Neural crest cell (in vitro differentiated cells): ENCODE measurements around the gene PGAP1. TPM values are rescaled to one million over a fixed set of nuclear protein-coding genes. Genes with fewer than 3 reads are reported as not detected.

Experiments used
- DNase-seq: peaks from one replicate; pipeline ENCODE4 v3.0.0; 2021; ENCODE audit warnings: low read depth, mixed read lengths, low spot score
- H3K27ac Mint-ChIP-seq: one replicate; pipeline ENCODE4 v1.8.0; 2021; ENCODE audit warnings: mild to moderate bottlenecking, mixed read lengths; ENCODE audit not compliant: unreplicated experiment
- H3K27me3 Mint-ChIP-seq: 2 replicates; pipeline ENCODE4 v1.8.0; 2021; ENCODE audit warnings: low read depth, mild to moderate bottlenecking, mixed read lengths
- H3K36me3 Mint-ChIP-seq: 2 replicates; pipeline ENCODE4 v1.8.0; 2021; ENCODE audit warnings: low read depth, mild to moderate bottlenecking, mixed read lengths
- H3K4me1 Mint-ChIP-seq: 2 replicates; pipeline ENCODE4 v1.8.0; 2021; ENCODE audit warnings: mixed read lengths
- H3K4me3 Mint-ChIP-seq: one replicate; pipeline ENCODE4 v1.8.0; 2021; ENCODE audit warnings: mild to moderate bottlenecking, mixed read lengths
- H3K9me3 Mint-ChIP-seq: 2 replicates; pipeline ENCODE4 v1.8.0; 2021; ENCODE audit warnings: mixed read lengths
- total RNA-seq: library from RNA; stranded (reverse); gene quantifications from 2 replicates; pipeline ENCODE4 v1.2.1, GENCODE V29; 2021
- TF ChIP-seq, protein P1 (sequence below): fragments of 200-600 bp; sonication (generic); conservative IDR thresholded peaks from 2 replicates; pipeline ENCODE4 v1.5.0; 2021; ENCODE audit warnings: antibody characterized with exemption, mild to moderate bottlenecking

PGAP1 gene
- total RNA-seq, 1 donor from 2014 or later: 48.2 TPM

DNA sequence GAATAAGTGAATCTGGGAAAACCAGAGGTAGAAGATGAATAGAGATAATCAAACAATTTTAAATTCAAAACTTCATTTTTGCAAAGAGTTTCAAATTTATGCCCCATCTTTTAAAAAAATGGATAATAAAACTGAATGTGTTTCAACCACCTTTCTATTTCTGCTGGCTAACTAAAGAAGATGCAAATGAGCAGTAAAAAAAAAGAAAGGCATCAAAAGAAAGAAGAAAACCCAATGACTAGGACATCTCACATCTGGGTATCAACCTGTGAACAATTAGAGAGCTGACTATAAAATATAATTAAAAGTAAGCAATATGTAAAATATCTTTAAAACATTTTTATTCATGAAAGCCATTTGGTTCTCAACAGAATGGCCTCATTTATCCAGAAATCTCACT lies 2.5 kb downstream of the PGAP1 start:
- no peak for DNase-seq
- peaks cover under 1% of the 10 kb centered on the region for H3K9me3 Mint-ChIP-seq
- H3K36me3 Mint-ChIP-seq: peaks cover 11% of the 10 kb centered on the region
- H3K27me3 Mint-ChIP-seq: peaks cover 3% of the 10 kb centered on the region
- TF ChIP-seq, protein P1, sequence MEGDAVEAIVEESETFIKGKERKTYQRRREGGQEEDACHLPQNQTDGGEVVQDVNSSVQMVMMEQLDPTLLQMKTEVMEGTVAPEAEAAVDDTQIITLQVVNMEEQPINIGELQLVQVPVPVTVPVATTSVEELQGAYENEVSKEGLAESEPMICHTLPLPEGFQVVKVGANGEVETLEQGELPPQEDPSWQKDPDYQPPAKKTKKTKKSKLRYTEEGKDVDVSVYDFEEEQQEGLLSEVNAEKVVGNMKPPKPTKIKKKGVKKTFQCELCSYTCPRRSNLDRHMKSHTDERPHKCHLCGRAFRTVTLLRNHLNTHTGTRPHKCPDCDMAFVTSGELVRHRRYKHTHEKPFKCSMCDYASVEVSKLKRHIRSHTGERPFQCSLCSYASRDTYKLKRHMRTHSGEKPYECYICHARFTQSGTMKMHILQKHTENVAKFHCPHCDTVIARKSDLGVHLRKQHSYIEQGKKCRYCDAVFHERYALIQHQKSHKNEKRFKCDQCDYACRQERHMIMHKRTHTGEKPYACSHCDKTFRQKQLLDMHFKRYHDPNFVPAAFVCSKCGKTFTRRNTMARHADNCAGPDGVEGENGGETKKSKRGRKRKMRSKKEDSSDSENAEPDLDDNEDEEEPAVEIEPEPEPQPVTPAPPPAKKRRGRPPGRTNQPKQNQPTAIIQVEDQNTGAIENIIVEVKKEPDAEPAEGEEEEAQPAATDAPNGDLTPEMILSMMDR: no peak
- H3K27ac Mint-ChIP-seq: no peak overlapping the region
- peak overlapping the region; percentile 100 for H3K4me3 Mint-ChIP-seq
- peaks cover 55% of the 10 kb centered on the region for H3K4me1 Mint-ChIP-seq

DNA sequence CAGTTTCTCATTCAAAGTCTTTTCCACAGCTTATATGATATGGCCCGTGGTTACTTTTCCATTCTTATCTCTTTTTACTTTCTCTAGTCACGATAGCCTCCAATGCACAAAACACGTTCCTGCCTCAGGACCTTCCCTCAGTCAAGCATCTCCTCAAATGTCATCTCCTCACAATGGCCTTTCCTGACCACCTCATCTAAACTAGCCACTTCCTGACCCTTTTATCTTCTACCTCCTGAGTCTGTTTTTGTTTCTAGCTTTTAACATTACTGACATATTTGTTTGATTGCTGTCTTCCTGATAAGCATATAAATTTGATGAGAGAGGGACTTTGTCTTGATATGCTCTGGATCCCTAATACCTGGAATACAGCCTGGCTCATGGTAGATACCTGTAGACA lies 7.6 kb downstream of the PGAP1 start:
- H3K4me3 Mint-ChIP-seq: no peak overlapping the region
- TF ChIP-seq, protein P1: no peak
- peaks cover 6% of the 10 kb centered on the region for H3K9me3 Mint-ChIP-seq
- peaks cover 24% of the 10 kb centered on the region for H3K4me1 Mint-ChIP-seq
- no peaks in the 10 kb centered on the region for H3K27me3 Mint-ChIP-seq
- peaks cover 37% of the 10 kb centered on the region for H3K36me3 Mint-ChIP-seq
- no peak overlapping the region for H3K27ac Mint-ChIP-seq
- DNase-seq: no peak

DNA sequence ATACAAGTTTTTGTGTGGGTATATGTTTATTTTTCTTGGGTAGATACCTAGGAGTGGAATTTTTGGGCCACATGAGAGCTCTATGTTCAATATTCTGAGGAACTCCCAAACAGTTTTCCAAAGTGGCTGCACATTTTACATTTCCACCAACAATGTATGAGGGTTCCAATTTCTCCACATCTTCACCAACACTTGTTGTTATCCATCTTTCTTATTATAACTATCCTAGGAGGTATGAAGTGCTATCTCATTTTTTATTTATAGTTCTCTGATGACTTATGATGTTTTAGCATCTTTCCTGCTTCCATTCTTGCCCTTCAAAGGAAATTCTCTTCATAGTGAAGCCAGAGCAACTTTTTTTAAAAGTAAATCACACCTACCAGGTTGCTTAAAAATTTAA lies 8.7 kb downstream of the PGAP1 start:
- Mint-ChIP-seq H3K4me1 (peaks cover 13% of the 10 kb centered on the region), H3K36me3 (peaks cover 47% of the 10 kb centered on the region)

DNA sequence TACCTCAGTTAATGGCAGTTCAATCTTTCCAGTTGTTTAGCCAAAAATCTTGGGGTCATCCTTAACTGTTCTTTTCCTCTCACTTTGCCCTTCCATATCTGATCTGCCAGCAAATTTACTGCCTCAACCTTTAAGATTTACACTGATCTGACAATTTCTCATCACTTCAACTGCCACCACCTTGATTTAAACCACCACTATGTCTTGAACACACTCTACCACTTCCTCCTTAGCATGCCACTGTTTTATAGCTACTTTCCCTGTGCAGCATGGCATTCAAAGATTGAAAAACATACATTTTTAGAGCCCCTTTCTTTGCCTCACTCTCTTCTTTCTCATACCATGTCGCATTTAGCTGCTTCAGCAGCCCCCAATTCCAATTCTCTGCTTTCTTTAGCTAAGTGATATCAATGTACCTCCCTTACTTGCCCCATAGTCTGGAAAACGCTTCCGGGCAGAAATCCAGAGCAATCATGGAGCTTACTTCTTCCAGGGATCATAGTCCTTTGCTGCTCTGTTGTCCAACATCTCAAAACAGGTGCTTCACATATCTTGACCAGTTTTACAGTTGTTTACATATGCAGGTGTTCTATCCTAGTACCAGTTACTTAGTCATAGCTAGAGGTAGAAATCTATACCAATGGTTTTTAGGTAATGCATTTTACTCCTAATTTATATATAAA lies 10.9 kb downstream of the PGAP1 start:
- Mint-ChIP-seq H3K27me3 (no peaks in the 10 kb centered on the region), H3K36me3 (peaks cover 57% of the 10 kb centered on the region), H3K27ac (peak overlapping the region; percentile 1), H3K4me3 (no peak overlapping the region), H3K4me1 (no peaks in the 10 kb centered on the region), H3K9me3 (peaks cover 11% of the 10 kb centered on the region)
- TF ChIP-seq, protein P1: no peak
- no peak for DNase-seq

More for the DNA sequence above, 8.7 kb downstream of the PGAP1 start:
- H3K9me3 Mint-ChIP-seq: peaks cover 6% of the 10 kb centered on the region
- no peaks in the 10 kb centered on the region for H3K27me3 Mint-ChIP-seq
- DNase-seq: no peak
- no peak overlapping the region for H3K27ac Mint-ChIP-seq
- H3K4me3 Mint-ChIP-seq: no peak overlapping the region
- TF ChIP-seq, protein P1: no peak

DNA sequence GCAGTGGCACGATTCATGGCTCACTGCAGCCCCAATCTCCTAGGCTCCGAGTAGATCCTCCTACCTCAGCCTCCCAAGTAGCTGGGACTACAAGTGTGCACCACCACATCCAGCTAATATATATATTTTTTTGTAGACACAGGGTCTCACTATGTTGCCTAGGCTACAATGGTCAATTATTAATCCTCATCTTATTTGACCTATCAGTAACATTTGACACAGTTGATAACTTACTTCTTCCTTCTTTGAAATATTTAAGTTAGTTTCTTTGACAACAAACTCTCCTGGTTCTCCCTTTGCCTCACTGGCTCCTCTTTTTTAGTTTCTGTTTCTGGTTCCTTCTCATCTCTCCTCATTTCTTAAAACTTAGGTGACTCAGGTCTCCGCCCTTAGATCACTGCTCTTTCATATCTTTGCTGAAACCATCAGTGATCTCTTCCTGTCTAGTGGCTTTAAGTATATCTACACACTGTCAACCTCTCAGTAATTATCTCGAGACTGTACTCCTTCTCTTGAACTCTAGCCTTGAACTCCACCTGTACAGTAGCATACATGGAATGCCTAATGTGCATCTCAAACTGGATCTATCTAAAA lies 11.5 kb downstream of the PGAP1 start:
- TF ChIP-seq, protein P1: no peak

More for the DNA sequence above, 11.5 kb downstream of the PGAP1 start:
- Mint-ChIP-seq H3K27me3 (no peaks in the 10 kb centered on the region), H3K36me3 (peaks cover 57% of the 10 kb centered on the region), H3K27ac (no peak overlapping the region), H3K4me1 (no peaks in the 10 kb centered on the region), H3K4me3 (no peak overlapping the region), H3K9me3 (peaks cover 11% of the 10 kb centered on the region)
- DNase-seq: no peak
